IPS DF 19.7 (cell line): Measurements from ENCODE around the gene HPCA.

ENCODE experiments used
- DNase-seq: peaks from one replicate; pipeline ENCODE4 v3.0.0-alpha.2; 2013; ENCODE audit warnings: low read depth, low spot score

HPCA gene

GRCh38 chr1:32871364-32872191 lies 14.7 kb upstream of the HPCA start:
- no peak for DNase-seq

GRCh38 chr1:32872192-32872460 lies 14.2 kb upstream of the HPCA start:
- DNase-seq, result no peak

GRCh38 chr1:32873484-32873883 lies 12.8 kb upstream of the HPCA start:
- no peak for DNase-seq

GRCh38 chr1:32874860-32875752 lies 11.2 kb upstream of the HPCA start:
- DNase-seq, result no peak

- no peak for DNase-seq
Observed at GRCh38 chr1:32876341-32877210, 9.7 kb upstream of the HPCA start.

- no peak for DNase-seq
Observed at GRCh38 chr1:32877211-32878110, 8.8 kb upstream of the HPCA start.

- no peak for DNase-seq
Observed at GRCh38 chr1:32878183-32878582, 8.1 kb upstream of the HPCA start.

GRCh38 chr1:32878637-32879041 lies 7.7 kb upstream of the HPCA start:
- DNase-seq, result no peak

- DNase-seq, result no peak
Observed at GRCh38 chr1:32881291-32881690, 5.0 kb upstream of the HPCA start.

- DNase-seq, result no peak
Observed at GRCh38 chr1:32881871-32882850, 4.1 kb upstream of the HPCA start.

- no peak for DNase-seq
Observed at GRCh38 chr1:32883338-32884031, 2.8 kb upstream of the HPCA start.

GRCh38 chr1:32884032-32884372 lies 2.3 kb upstream of the HPCA start:
- no peak for DNase-seq

- no peak for DNase-seq
Observed at GRCh38 chr1:32884726-32885125, 1.6 kb upstream of the HPCA start.

- no peak for DNase-seq
Observed at GRCh38 chr1:32885676-32886003, 651 bp upstream of the HPCA start.

GRCh38 chr1:32886828-32887414 lies 630 bp downstream of the HPCA start:
- DNase-seq, result no peak

- DNase-seq, result no peak
Observed at GRCh38 chr1:32887623-32888022, 1.3 kb downstream of the HPCA start.

- DNase-seq, result no peak
Observed at GRCh38 chr1:32888134-32888533, 1.8 kb downstream of the HPCA start.

- DNase-seq, result no peak
Observed at GRCh38 chr1:32888677-32889420, 2.6 kb downstream of the HPCA start.
